Stomach (tissue), 9 donors: ENCODE measurements around the gene SLC6A11. TPM values are rescaled to one million over a fixed set of nuclear protein-coding genes. Genes with fewer than 3 reads are reported as not detected.
A peak's percentile ranks its signal among the peaks of the same experiment; 100 is the strongest.

Experiments used
- DNase-seq, 2 donors: peaks; one replicate each; pipeline versions ENCODE4 v3.0.0 to v3.0.0-alpha.2; 2013 to 2019
- H3K27ac ChIP-seq, 5 donors: fragments of 200-600 bp in 4 of 5; sonication (generic) in 4 of 5; one replicate each; pipeline ENCODE4 v1.5.1; 2013 to 2019; ENCODE audit warnings: mild to moderate bottlenecking in 1 of 5, moderate library complexity in 1 of 5
- H3K27me3 ChIP-seq, 3 donors: fragments of 200-600 bp; sonication (generic); one replicate each; pipeline ENCODE4 v1.5.1; 2017 to 2019; ENCODE audit warnings: mixed run types in 1 of 3
- H3K36me3 ChIP-seq, 4 donors: fragments of 200-600 bp; sonication (generic); 1 replicate in 3 of 4; 2 replicates in 1 of 4; pipeline ENCODE4 v1.5.1; 2016 to 2019
- H3K4me1 ChIP-seq, 4 donors: fragments of 200-600 bp; sonication (generic); one replicate each; pipeline ENCODE4 v1.5.1; 2016 to 2019
- H3K4me3 ChIP-seq, 4 donors: fragments of 200-600 bp; sonication (generic) in 3 of 4; one replicate each; pipeline ENCODE4 v1.5.1; 2016 to 2019; ENCODE audit warnings: mild to moderate bottlenecking in 1 of 4
- H3K9me3 ChIP-seq, 4 donors: fragments of 200-600 bp; sonication (generic); one replicate each; pipeline ENCODE4 v1.5.1; 2016 to 2019
- CTCF ChIP-seq, 7 experiments: fragments of 450-650 bp in 4 of 7; fragments of 200-600 bp in 3 of 7; sonication (generic) in 3 of 7; IDR thresholded peaks; one replicate each; pipeline ENCODE4 v1.5.1; 2016 to 2019; ENCODE audit warnings: antibody characterized with exemption in 7 of 7, control low read depth in 2 of 7, mild to moderate bottlenecking in 1 of 7
- EP300 ChIP-seq: sonication (generic); formaldehyde crosslinking; IDR thresholded peaks from one replicate; pipeline ENCODE4 v1.6.1; 2017; ENCODE audit warnings: antibody characterized with exemption
- POLR2A ChIP-seq, 4 donors: fragments of 450-650 bp; IDR thresholded peaks; one replicate each; pipeline ENCODE4 v1.6.1; 2016; ENCODE audit warnings: antibody characterized with exemption in 4 of 4, control low read depth in 2 of 4, mild to moderate bottlenecking in 1 of 4, moderate library complexity in 1 of 4
- POLR2AphosphoS5 ChIP-seq, 3 donors: sonication (generic); formaldehyde crosslinking; IDR thresholded peaks; one replicate each; pipeline ENCODE4 v1.6.1; 2016; ENCODE audit warnings: antibody characterized with exemption in 3 of 3
- WGBS, 5 donors: extraction: QIAGEN DNeasy Blood & Tissue Kit in 3 of 5; methylation state at CpG; one replicate each; pipeline versions ENCODE4 v1.1.5 to v1.1.7; 2013 to 2018; 5-methylcytosine and 5-hydroxymethylcytosine counted together
- intact Hi-C: fragments of 100-400 bp; cut with DNase I; formaldehyde crosslinking; loops from one replicate; pipeline ENCODE4 v1.15.1; 2023; ENCODE audit warnings: low total_unique reads
- polyA plus RNA-seq, 3 donors: library from polyadenylated mRNA; stranded (reverse); fragments of 200-250 nt; gene quantifications; one replicate each; pipeline ENCODE4 v1.2.3, GENCODE V29; 2013
- total RNA-seq, 5 donors: library from RNA; depleted of rRNA; stranded (reverse); fragments of >200 nt; gene quantifications; one replicate each; pipeline versions ENCODE4 v1.1.0 to v1.2.3, GENCODE V29; 2014 to 2016
- donor health status: healthy with polysubstance abuse.
- donor health status: Bipolar disorder and iron deficiency.
- donor health status: healthy.

The SLC6A11 gene
- total and polyA plus RNA-seq, 8 donors = 0.18 to 2.0 TPM; not detected in 6

GRCh38 chr3:10937141-10937825 is 121.3 kb downstream of the SLC6A11 start:
- H3K27me3 ChIP-seq = peaks cover 0 to 41% (median 0%) of the 10 kb centered on the region in 3 donors
- DNase-seq = no peak

GRCh38 chr3:10939556-10939955 is 123.5 kb downstream of the SLC6A11 start:
- H3K36me3 ChIP-seq = no peaks in the 10 kb centered on the region
- H3K4me3 ChIP-seq = no peak overlapping the region
- H3K27me3 ChIP-seq = peaks cover 0 to 58% (median 0%) of the 10 kb centered on the region in 3 donors
- WGBS, 5 donors = 71 to 84% (median 80%) methylated on average over 4 of the region's 4 CpGs
- no peak for TF ChIP-seq POLR2AphosphoS5 (IDR thresholded peaks at IDR 0.05)
- no peak for TF ChIP-seq CTCF (IDR thresholded peaks at IDR 0.05)
- no peak for TF ChIP-seq POLR2A (IDR thresholded peaks at IDR 0.05)
- no peak for TF ChIP-seq EP300
- H3K9me3 ChIP-seq = peaks cover 0 to 8% (median 5%) of the 10 kb centered on the region in 4 donors
- no peaks in the 10 kb centered on the region for H3K4me1 ChIP-seq
- no peak for DNase-seq
- intact Hi-C loops = no loop called here
- H3K27ac ChIP-seq = no peak overlapping the region

More at GRCh38 chr3:10937141-10937825, 121.3 kb downstream of the SLC6A11 start:
- H3K4me1 ChIP-seq = no peaks in the 10 kb centered on the region
- 75 to 84% (median 83%) methylated on average over 12 of the region's 12 CpGs for WGBS, 5 donors
- no peak overlapping the region for H3K4me3 ChIP-seq
- H3K9me3 ChIP-seq = peaks cover 0 to 4% (median 2%) of the 10 kb centered on the region in 4 donors
- intact Hi-C loops = no loop called here
- TF ChIP-seq CTCF (IDR thresholded peaks at IDR 0.05) (no peak), POLR2A (IDR thresholded peaks at IDR 0.05) (no peak), EP300 (no peak), POLR2AphosphoS5 (IDR thresholded peaks at IDR 0.05) (no peak)
- no peak overlapping the region for H3K27ac ChIP-seq
- H3K36me3 ChIP-seq = no peaks in the 10 kb centered on the region

GRCh38 chr3:10940106-10940505 is 124.1 kb downstream of the SLC6A11 start:
- Histone ChIP-seq H3K27ac (no peak overlapping the region), H3K27me3 (peaks cover 0 to 62% (median 0%) of the 10 kb centered on the region in 3 donors), H3K36me3 (no peaks in the 10 kb centered on the region), H3K4me1 (no peaks in the 10 kb centered on the region), H3K4me3 (no peak overlapping the region), H3K9me3 (peaks cover 0 to 8% (median 5%) of the 10 kb centered on the region in 4 donors)
- DNase-seq = no peak
- intact Hi-C loops = no loop called here
- no peak for TF ChIP-seq EP300
- TF ChIP-seq POLR2AphosphoS5 (IDR thresholded peaks at IDR 0.05) = no peak
- TF ChIP-seq POLR2A (IDR thresholded peaks at IDR 0.05) = no peak
- no peak for TF ChIP-seq CTCF (IDR thresholded peaks at IDR 0.05)
- 73 to 78% (median 76%) methylated on average over 12 of the region's 12 CpGs for WGBS, 5 donors

- no peaks in the 10 kb centered on the region for H3K4me1 ChIP-seq
- WGBS, 5 donors = 64 to 100% (median 79%) methylated on average over 1 of the region's 1 CpG
- no peaks in the 10 kb centered on the region for H3K36me3 ChIP-seq
- TF ChIP-seq POLR2A (IDR thresholded peaks at IDR 0.05) (no peak), POLR2AphosphoS5 (IDR thresholded peaks at IDR 0.05) (no peak), EP300 (no peak), CTCF (IDR thresholded peaks at IDR 0.05) (peak in 3 of 7 experiments; percentile 8 to 40 (median 26))
- no peak overlapping the region for H3K4me3 ChIP-seq
- peaks cover 0 to 8% (median 5%) of the 10 kb centered on the region in 4 donors for H3K9me3 ChIP-seq
- intact Hi-C loops = no loop called here
- H3K27me3 ChIP-seq = peaks cover 0 to 66% (median 0%) of the 10 kb centered on the region in 3 donors
- H3K27ac ChIP-seq = no peak overlapping the region
- no peak for DNase-seq
Measured at GRCh38 chr3:10941972-10942371, 125.9 kb downstream of the SLC6A11 start.
